GM13977 (cell line): ENCODE results near the gene TECPR2.

Experiments used
- DNase-seq: peaks from one replicate; pipeline ENCODE4 v3.0.0; 2012; ENCODE audit warnings: low spot score
- in situ Hi-C: fragments of 300-500 bp; cut with MboI; formaldehyde crosslinking; loops from one replicate; pipeline ENCODE4 v1.12.0; 2022; ENCODE audit warnings: low sequenced_read_pairs, low pct_unique_long_range_greater_than_20kb, mixed read lengths, inconsistent platforms; ENCODE audit not compliant: unreplicated experiment
- TF ChIP-seq, protein P1 (sequence below): IDR thresholded peaks from 2 replicates; pipeline ENCODE4 v1.5.1; 2012; ENCODE audit warnings: mild to moderate bottlenecking, control low read depth; ENCODE audit not compliant: insufficient read depth; ENCODE audit errors: extremely low read depth, missing control alignments

The TECPR2 gene

DNA sequence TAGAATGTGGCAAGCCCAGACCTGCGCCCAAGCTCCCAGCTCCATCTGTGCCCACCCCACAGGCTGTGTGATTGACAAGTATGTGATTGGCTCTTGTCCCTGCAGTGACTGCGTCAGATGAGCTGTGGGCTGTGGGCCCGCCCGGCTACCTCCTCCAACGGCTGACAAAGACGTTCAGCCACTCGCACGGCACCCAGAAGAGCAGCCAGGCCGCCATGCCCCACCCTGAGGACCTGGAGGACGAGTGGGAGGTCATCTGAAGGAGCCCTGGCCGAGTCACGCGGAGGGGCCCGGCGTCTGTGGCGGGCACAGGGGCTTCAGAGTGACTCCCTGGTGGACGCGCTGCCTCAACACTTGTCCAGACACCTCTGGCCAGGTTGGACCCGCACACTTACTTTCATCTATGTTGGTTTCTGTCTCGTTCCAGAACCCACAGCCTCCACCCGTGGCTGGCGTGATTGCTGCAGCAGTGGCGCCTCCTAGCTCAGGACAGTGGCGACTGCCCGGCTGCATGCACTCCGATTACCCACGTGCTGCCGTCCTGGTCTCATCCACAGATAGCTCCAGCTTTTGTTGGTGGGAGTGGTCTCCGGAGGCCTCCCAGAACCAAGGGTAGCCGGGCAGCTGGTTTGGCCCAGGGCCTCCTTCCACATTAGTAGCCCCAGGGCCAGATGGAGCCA lies 135.4 kb downstream of the TECPR2 start:
- DNase-seq: no peak
- in situ Hi-C loops: no loop called here
- TF ChIP-seq, protein P1, sequence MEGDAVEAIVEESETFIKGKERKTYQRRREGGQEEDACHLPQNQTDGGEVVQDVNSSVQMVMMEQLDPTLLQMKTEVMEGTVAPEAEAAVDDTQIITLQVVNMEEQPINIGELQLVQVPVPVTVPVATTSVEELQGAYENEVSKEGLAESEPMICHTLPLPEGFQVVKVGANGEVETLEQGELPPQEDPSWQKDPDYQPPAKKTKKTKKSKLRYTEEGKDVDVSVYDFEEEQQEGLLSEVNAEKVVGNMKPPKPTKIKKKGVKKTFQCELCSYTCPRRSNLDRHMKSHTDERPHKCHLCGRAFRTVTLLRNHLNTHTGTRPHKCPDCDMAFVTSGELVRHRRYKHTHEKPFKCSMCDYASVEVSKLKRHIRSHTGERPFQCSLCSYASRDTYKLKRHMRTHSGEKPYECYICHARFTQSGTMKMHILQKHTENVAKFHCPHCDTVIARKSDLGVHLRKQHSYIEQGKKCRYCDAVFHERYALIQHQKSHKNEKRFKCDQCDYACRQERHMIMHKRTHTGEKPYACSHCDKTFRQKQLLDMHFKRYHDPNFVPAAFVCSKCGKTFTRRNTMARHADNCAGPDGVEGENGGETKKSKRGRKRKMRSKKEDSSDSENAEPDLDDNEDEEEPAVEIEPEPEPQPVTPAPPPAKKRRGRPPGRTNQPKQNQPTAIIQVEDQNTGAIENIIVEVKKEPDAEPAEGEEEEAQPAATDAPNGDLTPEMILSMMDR: peak; percentile 26

DNA sequence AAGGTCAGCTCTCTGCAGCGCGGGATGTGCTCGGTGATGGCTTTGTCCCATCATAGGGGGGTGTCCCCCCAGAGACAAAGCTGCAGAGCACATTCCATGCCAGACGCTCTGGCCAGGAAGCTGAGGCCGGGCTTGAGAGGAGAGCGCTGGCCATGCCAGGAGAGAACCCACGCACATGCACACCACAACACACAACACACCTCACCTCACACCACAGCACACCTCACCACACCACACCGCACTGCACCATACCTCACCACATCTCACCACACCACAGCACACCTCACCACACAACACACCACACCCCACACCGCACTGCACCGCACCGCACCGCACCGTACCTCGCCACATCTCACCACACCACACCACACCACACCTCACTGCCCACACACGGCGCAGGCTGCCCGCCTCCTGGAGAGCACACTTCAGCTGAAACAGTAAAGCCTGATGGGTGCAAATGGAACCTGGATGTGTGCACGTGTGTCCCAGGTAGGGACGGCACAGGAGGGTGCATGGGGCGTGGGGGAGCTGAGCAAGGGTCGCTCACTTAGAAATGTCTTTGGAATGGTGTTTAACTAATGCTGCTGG lies 136.0 kb downstream of the TECPR2 start:
- TF ChIP-seq, protein P1: no peak
- in situ Hi-C loops: no loop called here
- DNase-seq: no peak

DNA sequence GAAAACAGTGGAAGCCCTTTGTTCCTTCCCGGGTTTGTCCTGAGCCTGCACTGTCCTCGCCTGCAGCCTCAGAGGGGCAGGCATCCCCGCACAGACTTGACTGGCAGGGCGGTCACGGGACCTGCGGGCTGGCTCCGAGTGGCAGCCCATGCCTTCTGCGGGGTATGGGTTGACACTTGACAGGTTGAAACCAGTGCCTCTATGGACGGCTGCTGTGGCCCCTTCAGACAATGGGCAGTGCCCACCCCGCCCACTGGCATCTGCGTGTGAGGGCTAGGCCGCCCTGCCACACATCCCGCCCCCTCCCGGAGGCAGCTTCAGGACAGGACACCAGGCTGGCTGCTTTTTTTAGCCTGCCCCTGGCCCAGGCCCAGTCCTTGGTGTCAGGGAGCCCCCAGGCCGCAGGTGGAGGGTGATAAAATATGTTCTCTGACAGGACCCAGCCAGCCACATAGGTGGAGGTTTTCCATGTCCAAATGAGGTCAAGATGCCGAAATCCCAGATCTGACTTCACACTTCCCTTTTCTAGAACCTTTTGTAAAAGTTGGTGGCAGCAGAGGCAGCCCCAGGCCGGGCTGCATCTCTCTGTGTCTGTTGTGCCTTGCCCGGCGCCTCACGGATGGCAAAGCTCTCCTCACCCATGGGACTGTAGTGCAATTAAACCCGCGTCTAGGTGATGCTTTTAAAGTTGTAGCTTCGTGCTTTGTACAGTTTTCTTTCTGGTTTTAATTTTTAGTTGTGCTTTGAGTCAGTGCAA lies 136.8 kb downstream of the TECPR2 start:
- DNase-seq: no peak
- in situ Hi-C loops: no loop called here
- TF ChIP-seq, protein P1: no peak

DNA sequence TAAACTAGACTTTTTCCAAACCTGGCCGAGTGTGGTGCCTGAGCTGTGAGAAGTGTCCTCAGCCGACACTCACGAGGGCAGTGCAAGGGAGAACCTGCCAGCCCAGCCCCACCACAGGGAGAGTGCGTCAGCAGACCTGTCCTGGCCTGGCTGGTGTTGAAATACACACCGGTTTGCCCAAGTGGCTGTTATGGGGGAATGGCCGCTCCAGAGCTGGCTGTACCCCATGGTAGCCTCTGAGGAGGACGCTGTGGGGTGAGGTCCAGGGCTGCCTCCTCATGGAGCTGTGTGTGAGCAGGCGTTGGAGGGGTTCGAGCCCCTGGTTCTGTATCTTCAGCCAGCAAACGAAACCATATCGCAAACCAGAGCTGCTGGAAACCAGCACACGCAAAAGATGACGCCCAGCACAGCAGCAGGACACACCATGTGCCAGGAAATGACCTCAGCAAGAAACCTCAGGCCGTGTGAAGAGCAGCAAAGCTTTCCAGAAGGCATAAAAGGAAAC lies 137.5 kb downstream of the TECPR2 start:
- DNase-seq: no peak
- in situ Hi-C loops: no loop called here

DNA sequence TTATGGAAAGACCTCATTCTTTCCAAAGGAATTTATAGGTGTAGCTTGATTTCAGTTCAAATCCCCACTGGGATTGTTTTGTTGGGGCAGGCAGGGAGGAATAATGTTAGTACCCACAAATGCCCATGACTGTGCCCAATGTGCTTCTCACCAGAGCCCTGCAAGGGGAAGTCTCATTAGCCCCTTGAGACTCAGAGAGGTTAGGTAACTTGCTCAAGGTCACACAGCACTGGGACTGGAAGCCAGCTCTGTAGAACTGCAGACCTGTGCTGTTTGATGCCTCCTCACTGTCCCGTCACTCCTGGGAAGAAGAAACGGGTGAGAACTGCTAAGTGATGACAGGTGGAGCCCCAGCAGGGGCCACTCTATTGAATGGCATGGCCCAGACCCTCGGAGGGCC lies 138.0 kb downstream of the TECPR2 start:
- in situ Hi-C loops: no loop called here
- no peak for DNase-seq
- TF ChIP-seq, protein P1: no peak

More for the DNA sequence above, 137.5 kb downstream of the TECPR2 start:
- TF ChIP-seq, protein P1: no peak

DNA sequence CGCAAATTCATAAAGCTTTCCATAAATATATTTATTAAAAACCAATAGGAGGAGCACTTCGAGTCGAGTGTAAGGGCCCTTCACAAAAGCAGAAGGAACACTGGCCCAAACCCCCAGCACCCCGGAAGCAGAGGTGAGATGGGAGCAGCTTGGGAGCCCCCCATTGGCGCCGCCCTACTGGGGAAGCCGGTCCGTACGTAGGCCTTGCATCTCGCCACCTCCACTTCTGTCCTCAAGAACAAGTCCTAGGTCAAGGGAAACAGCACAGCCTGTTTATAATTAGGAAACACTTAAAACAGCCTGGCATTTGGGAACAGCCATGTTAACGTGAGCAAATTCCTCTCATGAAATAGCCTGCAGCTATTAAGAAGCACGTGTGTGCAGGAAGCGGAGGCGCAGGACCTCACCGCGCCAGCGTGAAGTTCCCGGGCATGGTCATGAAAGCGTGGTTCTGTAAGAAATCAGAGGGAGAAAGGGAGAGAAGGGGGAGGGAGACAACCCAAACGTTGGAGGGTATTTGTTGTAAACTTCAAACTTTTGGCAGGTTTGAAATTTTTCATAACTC lies 139.1 kb downstream of the TECPR2 start:
- in situ Hi-C loops: no loop called here
- DNase-seq: no peak
- TF ChIP-seq, protein P1: no peak
